ENCODE results near the gene SPAG16. TPM values are rescaled to one million over a fixed set of nuclear protein-coding genes. Genes with fewer than 3 reads are reported as not detected.

Gene SPAG16
- total RNA-seq, 1 experiment from 2014 or later: 17.3 TPM

DNA sequence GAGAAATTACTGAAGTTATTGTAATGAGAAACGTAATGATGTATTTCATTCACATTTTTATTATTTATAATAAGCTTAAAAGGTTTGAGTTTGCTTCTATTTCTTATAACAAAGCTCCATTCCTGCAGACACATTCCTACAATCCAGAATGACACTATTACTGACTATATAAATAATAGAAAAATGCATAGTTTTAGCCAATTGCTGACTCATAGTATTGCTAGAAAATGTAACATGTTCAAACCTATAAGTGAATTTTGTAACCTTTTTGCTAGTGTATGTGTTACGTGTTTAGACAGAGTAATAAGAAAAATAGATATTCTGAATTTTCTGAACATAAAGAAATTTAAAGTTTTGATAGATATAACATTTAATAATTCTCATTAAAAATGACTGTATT, 1117.3 kb downstream of the SPAG16 start:
- Histone ChIP-seq H4K8ac (replicated peaks; ENCODE audit: insufficient read length, low read depth, low read length) (no peak overlapping the region), H3K9me3 (ENCODE audit: control insufficient read depth, low read depth, low read length) (no peaks in the 10 kb centered on the region), H2BK5ac (ENCODE audit: insufficient read length, low read length) (no peak overlapping the region), H3K4me1 (ENCODE audit: insufficient read depth, low read length) (no peaks in the 10 kb centered on the region), H3K56ac (ENCODE audit: insufficient read length, low read depth, low read length) (no peak overlapping the region), H4K5ac (ENCODE audit: insufficient read length, low read depth, low read length) (no peak overlapping the region), H2BK120ac (ENCODE audit: low read depth, low read length, poor library complexity, severe bottlenecking) (no peak overlapping the region), H3K27ac (ENCODE audit: insufficient read length, low read depth, low read length) (no peak overlapping the region), H2AFZ (ENCODE audit: low read length) (no peak overlapping the region), H4K20me1 (ENCODE audit: control insufficient read depth, insufficient read depth, insufficient read length) (no peaks in the 10 kb centered on the region), H2BK15ac (ENCODE audit: low read depth, low read length) (no peak overlapping the region), H3K79me1 (ENCODE audit: insufficient read depth, low read depth, low read length, poor library complexity, severe bottlenecking) (no peaks in the 10 kb centered on the region), H3K79me2 (ENCODE audit: insufficient read depth, low read length) (no peaks in the 10 kb centered on the region), H3K18ac (ENCODE audit: insufficient read length, low read depth, low read length) (no peak overlapping the region), H3K23ac (ENCODE audit: insufficient read length, low read depth, low read length) (no peak overlapping the region), H4K91ac (ENCODE audit: insufficient read length, low read depth, low read length) (no peak overlapping the region), H3K27me3 (ENCODE audit: insufficient read depth, low read length) (no peaks in the 10 kb centered on the region), H3K23me2 (ENCODE audit: insufficient read length, low read depth, low read length, poor library complexity, severe bottlenecking) (no peaks in the 10 kb centered on the region), H3K4me2 (ENCODE audit: insufficient read depth, insufficient read length, low read length) (no peak overlapping the region), H2AK5ac (ENCODE audit: insufficient read length, low read length) (no peak overlapping the region), H2BK12ac (ENCODE audit: insufficient read length, low read depth, low read length) (no peak overlapping the region), H2BK20ac (ENCODE audit: low read depth, low read length, poor library complexity, severe bottlenecking) (no peak overlapping the region), H3T11ph (ENCODE audit: low read length) (no peak overlapping the region), H3K9ac (ENCODE audit: extremely low read depth, insufficient read length, low read length) (no peak overlapping the region), H3K14ac (ENCODE audit: insufficient read depth, low read length) (no peak overlapping the region), H3K4ac (ENCODE audit: low read depth, low read length) (no peak overlapping the region)
- no peaks in the 10 kb centered on the region for H3K36me3 Mint-ChIP-seq (ENCODE audit: insufficient read depth in 1 of 3, low read depth in 3 of 3)
- no peak for DNase-seq
- H3K27ac Mint-ChIP-seq: no peak overlapping the region
- no peaks in the 10 kb centered on the region for H3K27me3 Mint-ChIP-seq (ENCODE audit: low read depth)
- no peak overlapping the region for H3K4me3 Mint-ChIP-seq
- no peaks in the 10 kb centered on the region for H3K9me3 Mint-ChIP-seq
- no peaks in the 10 kb centered on the region for H3K4me1 Mint-ChIP-seq
- TF ChIP-seq CTCF (conservative IDR thresholded peaks at IDR 0.05): no peak
- no CpG with 5 or more reads among the region's 2 CpGs for WGBS (ENCODE audit: extremely low coverage, insufficient read length, low lambda C conversion rate)

Measured in H9 (cell line).